ENCODE measurements around the gene WDR76. TPM values are rescaled to one million over a fixed set of nuclear protein-coding genes. Genes with fewer than 3 reads are reported as not detected.
"Not testable (repeated sequence)": the region's sequence is repeated elsewhere in the genome, so short reads cannot be mapped to it uniquely, and the experiment has no call there.

WDR76 gene
- polyA plus RNA-seq, 2 of the 4 experiments (the other 2 are of a cell fraction) = 12.1 to 17.5 TPM

DNA sequence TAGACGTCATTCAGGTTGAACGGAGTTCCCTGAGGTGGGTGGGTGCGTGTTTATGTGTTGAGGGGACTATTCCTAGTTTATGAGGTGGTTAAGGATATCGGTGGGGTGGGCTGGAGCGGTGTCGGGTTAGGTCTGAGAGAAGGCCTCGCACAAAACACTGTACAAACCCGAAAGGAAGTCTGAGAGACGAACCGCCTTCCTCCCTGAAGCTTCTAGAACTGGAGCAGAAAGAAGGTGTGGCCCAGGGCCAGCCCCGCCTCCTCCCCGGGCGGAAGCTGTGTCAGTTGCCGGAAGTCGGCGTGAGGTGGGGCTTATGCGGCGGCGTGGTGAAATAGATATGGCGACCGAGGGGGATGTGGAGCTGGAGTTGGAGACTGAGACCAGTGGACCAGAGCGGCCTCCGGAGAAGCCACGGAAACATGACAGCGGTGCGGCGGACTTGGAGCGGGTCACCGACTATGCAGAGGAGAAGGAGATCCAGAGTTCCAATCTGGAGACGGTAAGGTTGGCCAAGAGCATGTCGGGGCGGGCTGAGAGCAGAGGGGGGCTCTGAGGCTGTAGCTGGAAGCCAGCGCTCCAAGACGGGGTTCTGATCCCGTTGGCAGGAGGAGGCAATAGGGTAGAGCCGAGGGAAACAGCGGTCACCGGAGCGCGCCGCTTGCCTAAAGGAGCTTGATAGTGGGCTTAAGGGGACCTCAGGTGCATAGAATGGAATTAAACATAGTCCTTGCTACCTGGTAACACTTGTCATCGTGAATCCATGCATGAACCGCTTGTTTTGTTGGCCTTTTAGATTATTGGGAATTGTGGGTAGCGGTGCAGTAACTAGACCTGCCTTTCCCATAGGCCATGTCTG is 26.3 kb upstream of the WDR76 start, which contains the start of gene HYPK (continued):
- TF ChIP-seq CTCF (IDR thresholded peaks at IDR 0.05) (no peak), ESRRA (IDR thresholded peaks at IDR 0.05; ENCODE audit: borderline replicate concordance, low read length) (no peak), RAD21 (conservative IDR thresholded peaks at IDR 0.05 in 1 of 2, IDR thresholded peaks at IDR 0.05 in 1 of 2) (no peak), POLR2A (IDR thresholded peaks at IDR 0.05; ENCODE audit: low read length) (peak; percentile 68)
- TF ChIP-seq, protein P1, sequence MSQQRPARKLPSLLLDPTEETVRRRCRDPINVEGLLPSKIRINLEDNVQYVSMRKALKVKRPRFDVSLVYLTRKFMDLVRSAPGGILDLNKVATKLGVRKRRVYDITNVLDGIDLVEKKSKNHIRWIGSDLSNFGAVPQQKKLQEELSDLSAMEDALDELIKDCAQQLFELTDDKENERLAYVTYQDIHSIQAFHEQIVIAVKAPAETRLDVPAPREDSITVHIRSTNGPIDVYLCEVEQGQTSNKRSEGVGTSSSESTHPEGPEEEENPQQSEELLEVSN (IDR thresholded peaks at IDR 0.05; ENCODE audit: borderline replicate concordance, low read depth) = peak; percentile 58; the same call in 1 of the 2 replicates

DNA sequence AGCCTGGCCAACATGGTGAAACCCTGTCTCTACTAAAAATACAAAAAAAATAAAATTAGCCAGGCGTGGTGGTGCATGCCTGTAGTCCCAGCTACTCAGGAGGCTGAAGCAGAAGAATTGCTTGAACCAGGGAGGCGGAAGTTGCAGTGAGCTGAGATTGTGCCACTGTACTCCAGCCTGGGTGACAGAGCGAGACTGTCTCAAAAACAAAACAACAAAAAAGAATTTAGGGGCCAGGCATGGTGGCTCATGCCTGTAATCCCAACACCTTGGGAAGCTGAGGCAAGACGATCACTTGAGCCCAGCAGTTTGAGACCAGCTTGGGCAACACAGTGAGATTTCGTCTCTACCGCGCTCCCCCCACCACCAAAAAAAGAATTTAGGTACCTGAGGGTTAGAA is 24.1 kb upstream of the WDR76 start:
- peaks cover 20% of the 10 kb centered on the region; the same call in 2 of the 3 replicates for H3K4me1 ChIP-seq
- H3K27ac ChIP-seq; H3K4me3 ChIP-seq; DNase-seq (ENCODE audit: low read depth in 1 of 2, low spot score in 1 of 2); FAIRE-seq; POLR2A ChIA-PET; CTCF ChIA-PET; H3K9me3 ChIP-seq; H3K4me2 ChIP-seq; ATAC-seq: not testable (repeated sequence)
- WGBS (ENCODE audit: missing lambda C conversion rate) = 96% methylated on average over 7 of the region's 7 CpGs

- no peak for ATAC-seq
- H3K4me2 ChIP-seq = no peak overlapping the region
- H3K4me1 ChIP-seq = peaks cover 5% of the 10 kb centered on the region
- no peaks in the 10 kb centered on the region for H3K9me3 ChIP-seq
- no peak overlapping the region for H3K4me3 ChIP-seq
- ChIA-PET POLR2A (no interaction called here), CTCF (no interaction called here)
- DNase-seq (ENCODE audit: low read depth in 1 of 2, low spot score in 1 of 2) = no peak
- H3K27ac ChIP-seq = no peak overlapping the region
- 91% methylated on average over 5 of the region's 5 CpGs for WGBS (ENCODE audit: missing lambda C conversion rate)
- FAIRE-seq = no peak
- TF ChIP-seq RCOR1 (IDR thresholded peaks at IDR 0.05; ENCODE audit: low read depth, low read length) (no peak), CTCF (IDR thresholded peaks at IDR 0.05) (no peak), EHF (CRISPR knock-in tag; IDR thresholded peaks at IDR 0.05) (no peak), TP53 (CRISPR knock-in tag; IDR thresholded peaks at IDR 0.05) (no peak), CEBPB (IDR thresholded peaks at IDR 0.05) (no peak), RNF2 (IDR thresholded peaks at IDR 0.05; ENCODE audit: borderline replicate concordance, low read depth) (no peak), ZNF302 (CRISPR knock-in tag; IDR thresholded peaks at IDR 0.05) (no peak), PHF8 (IDR thresholded peaks at IDR 0.05; ENCODE audit: borderline replicate concordance, low read depth) (no peak), PBX3 (IDR thresholded peaks at IDR 0.05) (no peak), JUN (IDR thresholded peaks at IDR 0.05) (no peak)
- TF ChIP-seq, protein P2, sequence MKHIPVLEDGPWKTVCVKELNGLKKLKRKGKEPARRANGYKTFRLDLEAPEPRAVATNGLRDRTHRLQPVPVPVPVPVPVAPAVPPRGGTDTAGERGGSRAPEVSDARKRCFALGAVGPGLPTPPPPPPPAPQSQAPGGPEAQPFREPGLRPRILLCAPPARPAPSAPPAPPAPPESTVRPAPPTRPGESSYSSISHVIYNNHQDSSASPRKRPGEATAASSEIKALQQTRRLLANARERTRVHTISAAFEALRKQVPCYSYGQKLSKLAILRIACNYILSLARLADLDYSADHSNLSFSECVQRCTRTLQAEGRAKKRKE (CRISPR knock-in tag; IDR thresholded peaks at IDR 0.05; ENCODE audit: low read depth) = no peak
- TF ChIP-seq, protein P3, sequence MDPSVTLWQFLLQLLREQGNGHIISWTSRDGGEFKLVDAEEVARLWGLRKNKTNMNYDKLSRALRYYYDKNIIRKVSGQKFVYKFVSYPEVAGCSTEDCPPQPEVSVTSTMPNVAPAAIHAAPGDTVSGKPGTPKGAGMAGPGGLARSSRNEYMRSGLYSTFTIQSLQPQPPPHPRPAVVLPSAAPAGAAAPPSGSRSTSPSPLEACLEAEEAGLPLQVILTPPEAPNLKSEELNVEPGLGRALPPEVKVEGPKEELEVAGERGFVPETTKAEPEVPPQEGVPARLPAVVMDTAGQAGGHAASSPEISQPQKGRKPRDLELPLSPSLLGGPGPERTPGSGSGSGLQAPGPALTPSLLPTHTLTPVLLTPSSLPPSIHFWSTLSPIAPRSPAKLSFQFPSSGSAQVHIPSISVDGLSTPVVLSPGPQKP (IDR thresholded peaks at IDR 0.05; ENCODE audit: low read depth, low read length) = no peak
Measured at GRCh38 chr15:43808435-43808950, 18.3 kb upstream of the WDR76 start.

Measured in A549 (cell line).